Measurements from ENCODE around the gene GALNT13.

DNA sequence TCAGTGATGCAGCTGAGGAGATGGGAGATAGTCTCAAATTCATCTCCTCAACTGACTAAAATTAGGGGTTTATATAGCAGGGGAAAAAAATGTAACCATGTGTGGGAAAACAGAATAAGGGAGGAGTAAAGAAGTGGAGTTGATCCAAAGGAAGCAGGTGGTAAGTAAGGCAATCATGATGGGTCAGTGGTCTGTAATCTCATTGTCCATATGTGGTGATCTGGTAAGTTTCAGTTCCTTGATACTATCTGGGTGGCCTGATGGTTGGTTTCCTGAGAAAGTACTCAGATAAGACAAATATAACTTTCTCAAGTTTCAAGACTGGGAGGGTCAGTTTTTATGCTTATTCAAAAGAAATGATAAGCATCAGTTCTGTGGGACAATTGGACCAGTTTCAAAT lies 514.5 kb downstream of the GALNT13 start:
- TF ChIP-seq, protein P1, sequence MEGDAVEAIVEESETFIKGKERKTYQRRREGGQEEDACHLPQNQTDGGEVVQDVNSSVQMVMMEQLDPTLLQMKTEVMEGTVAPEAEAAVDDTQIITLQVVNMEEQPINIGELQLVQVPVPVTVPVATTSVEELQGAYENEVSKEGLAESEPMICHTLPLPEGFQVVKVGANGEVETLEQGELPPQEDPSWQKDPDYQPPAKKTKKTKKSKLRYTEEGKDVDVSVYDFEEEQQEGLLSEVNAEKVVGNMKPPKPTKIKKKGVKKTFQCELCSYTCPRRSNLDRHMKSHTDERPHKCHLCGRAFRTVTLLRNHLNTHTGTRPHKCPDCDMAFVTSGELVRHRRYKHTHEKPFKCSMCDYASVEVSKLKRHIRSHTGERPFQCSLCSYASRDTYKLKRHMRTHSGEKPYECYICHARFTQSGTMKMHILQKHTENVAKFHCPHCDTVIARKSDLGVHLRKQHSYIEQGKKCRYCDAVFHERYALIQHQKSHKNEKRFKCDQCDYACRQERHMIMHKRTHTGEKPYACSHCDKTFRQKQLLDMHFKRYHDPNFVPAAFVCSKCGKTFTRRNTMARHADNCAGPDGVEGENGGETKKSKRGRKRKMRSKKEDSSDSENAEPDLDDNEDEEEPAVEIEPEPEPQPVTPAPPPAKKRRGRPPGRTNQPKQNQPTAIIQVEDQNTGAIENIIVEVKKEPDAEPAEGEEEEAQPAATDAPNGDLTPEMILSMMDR (IDR thresholded peaks at IDR 0.05), result no peak
- TF ChIP-seq ZFX (IDR thresholded peaks at IDR 0.05; ENCODE audit: borderline replicate concordance), result no peak
